Measurements from ENCODE around the gene PCDHA12.
"Not testable (repeated sequence)": the region's sequence is repeated elsewhere in the genome, so short reads cannot be mapped to it uniquely, and the experiment has no call there.

DNA sequence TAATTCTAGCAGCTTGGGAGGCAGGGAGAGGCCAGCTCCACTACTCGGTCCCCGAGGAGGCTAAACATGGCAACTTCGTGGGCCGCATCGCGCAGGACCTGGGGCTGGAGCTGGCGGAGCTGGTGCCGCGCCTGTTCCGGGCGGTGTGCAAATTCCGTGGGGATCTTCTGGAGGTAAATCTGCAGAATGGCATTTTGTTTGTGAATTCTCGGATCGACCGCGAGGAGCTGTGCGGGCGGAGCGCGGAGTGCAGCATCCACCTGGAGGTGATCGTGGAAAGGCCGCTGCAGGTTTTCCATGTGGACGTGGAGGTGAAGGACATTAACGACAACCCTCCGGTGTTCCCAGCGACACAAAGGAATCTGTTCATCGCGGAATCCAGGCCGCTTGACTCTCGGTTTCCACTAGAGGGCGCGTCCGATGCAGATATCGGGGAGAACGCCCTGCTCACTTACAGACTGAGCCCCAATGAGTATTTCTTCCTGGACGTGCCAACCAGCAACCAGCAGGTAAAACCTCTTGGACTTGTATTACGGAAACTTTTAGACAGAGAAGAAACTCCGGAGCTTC lies 40.6 kb upstream of the PCDHA12 start:
- TF ChIP-seq, protein P1, sequence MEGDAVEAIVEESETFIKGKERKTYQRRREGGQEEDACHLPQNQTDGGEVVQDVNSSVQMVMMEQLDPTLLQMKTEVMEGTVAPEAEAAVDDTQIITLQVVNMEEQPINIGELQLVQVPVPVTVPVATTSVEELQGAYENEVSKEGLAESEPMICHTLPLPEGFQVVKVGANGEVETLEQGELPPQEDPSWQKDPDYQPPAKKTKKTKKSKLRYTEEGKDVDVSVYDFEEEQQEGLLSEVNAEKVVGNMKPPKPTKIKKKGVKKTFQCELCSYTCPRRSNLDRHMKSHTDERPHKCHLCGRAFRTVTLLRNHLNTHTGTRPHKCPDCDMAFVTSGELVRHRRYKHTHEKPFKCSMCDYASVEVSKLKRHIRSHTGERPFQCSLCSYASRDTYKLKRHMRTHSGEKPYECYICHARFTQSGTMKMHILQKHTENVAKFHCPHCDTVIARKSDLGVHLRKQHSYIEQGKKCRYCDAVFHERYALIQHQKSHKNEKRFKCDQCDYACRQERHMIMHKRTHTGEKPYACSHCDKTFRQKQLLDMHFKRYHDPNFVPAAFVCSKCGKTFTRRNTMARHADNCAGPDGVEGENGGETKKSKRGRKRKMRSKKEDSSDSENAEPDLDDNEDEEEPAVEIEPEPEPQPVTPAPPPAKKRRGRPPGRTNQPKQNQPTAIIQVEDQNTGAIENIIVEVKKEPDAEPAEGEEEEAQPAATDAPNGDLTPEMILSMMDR (IDR thresholded peaks at IDR 0.05; ENCODE audit: low read length), result not testable (repeated sequence)
- not testable (repeated sequence) for TF ChIP-seq EZH2 (IDR thresholded peaks at IDR 0.05; ENCODE audit: borderline replicate concordance, low read length)
